Stimulated activated naive CD4-positive, alpha-beta T cell (primary cell): ENCODE measurements around the gene ATRIP.

Source experiments
- DNase-seq, 6 experiments: peaks; one replicate each; lab custom pipeline; 2025; lab: John Stamatoyannopoulos, UW

Gene ATRIP

DNA sequence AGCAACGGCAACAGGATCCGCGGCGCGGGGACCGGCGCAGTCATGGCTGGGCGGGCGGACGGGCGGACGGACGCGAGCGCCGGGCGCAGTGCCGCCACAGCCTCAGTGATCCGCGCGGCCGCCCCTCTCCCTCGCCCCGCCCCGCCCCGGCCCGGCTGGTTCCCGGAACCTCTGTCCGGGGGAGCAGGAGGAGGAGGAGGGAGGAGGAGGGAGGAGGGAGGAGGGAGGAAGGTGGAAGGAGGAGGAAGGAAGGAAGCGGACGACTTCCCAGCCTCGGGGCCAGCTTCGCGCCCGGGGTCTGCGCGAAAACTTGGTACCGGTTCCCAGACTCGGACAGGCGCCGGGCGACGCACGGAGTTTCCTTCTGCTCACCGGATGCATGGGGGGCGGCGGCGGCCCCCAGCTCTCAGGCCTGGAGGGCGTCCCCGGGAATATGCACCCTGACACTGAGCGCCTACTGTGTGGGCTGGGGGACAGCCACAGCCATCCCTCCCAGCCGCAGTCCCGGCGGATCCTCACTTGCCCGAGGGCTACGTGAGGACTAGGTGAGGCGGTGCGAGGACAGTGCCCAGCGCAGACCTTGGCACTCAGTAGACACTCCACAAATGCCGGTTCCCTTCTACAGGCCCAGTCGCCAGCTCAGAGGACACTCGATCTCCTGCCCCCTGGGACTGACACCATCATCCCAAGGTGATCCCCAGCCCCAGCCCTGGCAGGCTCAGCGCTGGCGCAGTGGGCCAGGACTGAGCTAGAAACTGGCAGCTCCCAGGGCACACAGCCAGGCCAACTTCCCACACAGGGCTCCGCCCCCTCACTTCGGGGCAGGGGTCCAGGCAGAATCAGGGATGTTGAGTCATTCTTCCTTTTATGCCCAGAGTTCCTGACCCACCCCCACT is 57.8 kb downstream of the ATRIP start, which contains the start of gene SHISA5:
SHISA5 (minus strand) TSS at position 124 of the 896 bp plus-strand sequence; CDS start at position 44, 80 bp downstream.
- peak; percentile 17 to 48 (median 24) for DNase-seq

DNA sequence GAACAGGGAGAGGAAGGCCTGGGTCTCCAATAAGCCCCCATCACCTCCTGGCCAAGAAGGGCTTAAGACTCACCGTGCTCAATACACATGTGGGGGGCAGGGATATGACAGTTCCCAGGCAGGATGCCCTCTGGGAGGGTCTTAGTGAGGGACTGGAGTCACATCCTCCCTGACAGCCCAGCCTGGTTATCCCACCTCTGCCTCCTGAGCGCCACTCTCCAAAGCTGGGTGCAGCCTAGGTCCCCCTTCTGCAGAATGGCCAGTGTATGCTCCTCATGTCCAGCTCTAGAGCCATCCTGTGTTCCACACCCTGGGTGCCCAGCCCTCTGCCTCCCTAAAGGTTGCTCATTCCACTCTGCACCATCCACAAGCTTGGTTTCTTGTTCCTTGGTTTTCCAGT is 58.6 kb downstream of the ATRIP start:
- no peak for DNase-seq

DNA sequence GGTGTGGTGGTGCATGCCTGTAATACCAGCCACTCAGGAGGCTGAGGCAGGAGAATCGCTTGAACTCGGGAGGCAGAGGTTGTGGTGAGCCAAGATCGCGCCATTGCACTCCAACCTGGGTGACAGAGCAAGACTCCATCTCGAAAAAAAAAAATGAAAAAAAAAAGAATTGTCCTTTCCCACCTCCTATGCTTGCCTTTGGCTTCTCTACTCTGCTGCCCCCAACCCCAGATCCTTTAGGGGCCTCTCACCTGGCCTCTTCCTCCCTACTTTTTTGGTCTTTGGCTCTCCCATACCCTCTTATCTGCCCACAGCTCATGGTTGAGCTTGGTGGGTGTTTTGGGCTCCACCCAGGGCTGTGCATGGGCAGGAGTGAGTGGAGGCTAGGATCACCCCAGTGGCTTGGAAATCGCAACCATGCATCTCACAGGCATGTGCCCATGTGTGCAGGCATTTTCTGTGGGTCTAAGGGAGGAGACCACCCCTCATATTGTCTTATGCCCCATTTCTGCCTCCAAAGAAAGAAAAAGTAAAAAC is 59.5 kb downstream of the ATRIP start:
- no peak for DNase-seq

DNA sequence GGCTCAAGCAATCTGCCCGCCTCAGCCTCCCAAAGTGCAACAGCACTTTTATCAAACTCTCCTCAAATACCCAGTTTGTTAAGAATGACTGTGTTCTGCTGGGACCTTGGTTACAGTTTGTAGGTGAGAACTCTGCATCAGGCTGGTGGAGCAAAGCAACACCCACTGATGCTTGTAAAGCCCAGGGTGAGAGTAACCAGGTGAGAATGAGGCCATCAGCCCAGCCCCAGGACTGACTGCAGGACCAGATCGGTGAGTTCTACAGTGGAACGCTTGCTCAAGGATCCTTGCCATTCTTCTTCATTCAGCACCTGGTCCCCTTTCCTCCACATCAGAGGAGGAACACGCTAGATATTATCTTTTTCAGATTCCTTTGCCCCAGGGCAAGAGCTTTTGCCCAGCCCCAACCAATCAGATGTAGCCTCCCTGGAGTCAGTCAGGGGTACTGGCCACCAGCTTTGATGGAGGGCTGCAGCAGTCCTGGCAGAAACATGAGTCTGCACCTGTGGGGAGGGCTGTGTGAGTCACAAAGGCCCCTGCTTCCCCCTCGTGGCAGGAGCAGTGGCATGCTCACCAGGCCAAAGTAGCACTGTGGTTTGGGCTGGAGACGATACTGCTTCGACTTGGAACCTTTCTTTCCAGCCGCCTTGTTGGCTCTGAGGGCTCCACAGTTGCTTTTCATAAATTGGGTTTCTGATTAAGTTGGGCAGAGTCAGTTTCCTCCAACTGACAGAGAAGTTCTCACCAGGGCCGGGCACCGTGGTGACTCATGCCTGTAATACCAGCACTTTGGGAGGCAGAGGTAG is 60.9 kb downstream of the ATRIP start:
- peak; percentile 51 to 72 (median 61) for DNase-seq

DNA sequence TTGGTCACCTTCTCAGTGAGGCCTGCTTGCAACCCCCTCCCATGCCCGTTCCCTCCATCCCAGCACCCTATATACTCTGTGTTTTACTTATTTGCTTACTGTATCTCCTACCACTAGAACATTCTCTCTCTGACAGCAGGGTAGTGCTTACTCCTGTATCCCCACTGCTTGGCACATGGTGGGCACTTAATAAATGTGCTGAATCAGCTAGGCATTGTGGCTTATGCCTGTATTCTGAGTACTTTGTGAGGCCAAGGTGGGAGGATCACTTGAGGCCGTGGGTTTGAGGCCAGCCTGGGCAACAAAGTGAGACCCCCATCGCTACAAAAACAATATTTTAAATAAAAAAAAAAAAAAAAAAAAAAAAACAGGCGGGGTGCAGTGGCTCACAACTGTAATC is 65.0 kb downstream of the ATRIP start:
- DNase-seq = no peak

DNA sequence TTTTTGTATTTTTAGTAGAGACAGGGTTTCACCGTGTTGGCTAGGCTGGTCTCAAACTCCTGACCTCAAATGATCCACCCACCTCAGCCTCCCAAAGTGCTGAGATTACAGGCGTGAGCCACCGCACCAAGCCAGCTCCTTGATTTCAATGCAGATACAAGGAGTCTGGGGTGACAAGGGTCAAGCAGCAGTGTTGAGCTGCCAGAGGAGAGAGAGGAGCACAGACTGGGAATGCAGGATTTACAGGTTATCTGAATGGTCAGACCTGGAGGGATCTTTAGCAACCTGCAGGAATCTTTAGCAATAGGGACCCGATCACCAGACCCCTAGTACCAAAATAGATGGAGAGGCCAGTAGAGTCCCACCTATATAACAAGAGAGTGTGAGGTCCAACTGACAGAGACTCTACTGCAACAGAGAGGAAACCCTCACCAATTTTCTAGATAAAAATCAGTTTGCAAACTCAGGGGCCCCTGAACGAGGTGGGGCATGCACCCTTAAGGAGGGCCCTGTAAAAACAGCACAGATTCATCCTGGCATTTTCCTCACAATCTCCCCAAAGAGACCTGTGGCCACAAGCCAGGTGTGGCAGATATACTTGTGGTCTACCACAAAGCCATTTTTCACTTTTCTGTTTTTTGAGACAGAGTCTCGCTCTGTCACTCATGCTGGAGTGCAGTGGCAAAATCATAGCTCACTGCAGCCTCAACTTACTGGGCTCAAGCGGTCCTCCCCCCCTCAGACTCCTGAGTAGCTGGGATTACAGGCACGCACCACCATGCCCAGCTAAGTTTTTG is 68.1 kb downstream of the ATRIP start:
- DNase-seq = peak in 3 of 6 experiments; percentile 29 to 61 (median 51)
